Measurements from ENCODE around the gene TAF13.

Gene TAF13

DNA sequence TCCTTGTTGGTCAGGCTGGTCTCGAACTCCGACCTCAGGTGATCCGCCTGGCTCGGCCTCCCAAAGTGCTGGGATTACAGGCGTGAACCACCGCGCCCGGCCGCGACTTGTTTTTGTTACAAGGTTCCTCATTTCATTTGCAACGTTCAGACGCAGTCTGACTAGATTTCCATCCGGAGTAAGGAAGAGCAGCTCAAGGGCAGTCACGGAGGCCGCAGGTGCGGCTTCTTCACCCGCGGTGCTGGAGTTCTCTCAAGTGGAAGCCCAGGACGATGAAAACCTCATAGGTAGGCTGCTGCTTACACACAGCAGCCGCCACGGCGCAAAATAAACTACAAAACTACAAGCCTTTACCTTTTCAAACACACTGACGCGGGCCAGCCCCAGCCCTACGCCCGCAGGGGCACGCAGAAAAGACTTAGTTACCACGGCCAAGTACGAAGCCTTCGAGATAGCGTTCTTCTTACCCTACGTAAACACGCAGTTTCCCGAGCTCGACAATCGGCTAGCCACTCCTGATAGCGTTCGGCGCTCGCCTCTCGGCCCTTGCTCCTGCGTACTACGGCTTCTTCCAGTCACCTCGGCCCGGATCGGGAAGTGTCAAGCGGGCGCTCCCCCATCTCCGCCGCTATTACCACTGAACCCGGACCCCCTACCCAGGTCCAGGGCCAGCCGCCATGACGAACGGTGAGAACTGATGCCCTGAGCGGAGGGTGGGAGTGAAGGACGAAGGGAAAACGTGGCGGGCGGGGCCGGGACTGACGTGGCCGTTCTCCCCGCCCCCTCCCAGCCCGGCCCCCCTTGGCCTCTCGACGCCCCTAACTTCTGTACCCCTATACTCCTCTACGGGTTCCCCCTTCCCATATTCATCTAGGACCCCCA, 14.6 kb upstream of the TAF13 start, which contains the start of gene TMEM167B:
TMEM167B (plus strand) TSS at position 569 of the 882 bp plus-strand sequence; CDS start at position 678, 109 bp downstream.
- Histone ChIP-seq H3K4me2 (ENCODE audit: low read depth, low read length) (peak within 1 kb of the TSS; percentile 87), H3F3A (ENCODE audit: insufficient read depth, low read length) (peaks cover 11% of the 10 kb centered on the region), H3K27me3 (replicated peaks; ENCODE audit: insufficient read depth, low read length) (no peaks in the 10 kb centered on the region), H3K9me2 (replicated peaks; ENCODE audit: insufficient read depth, low read length) (no peaks in the 10 kb centered on the region), H3K4me1 (ENCODE audit: low read length) (0 out of 2 replicates have a peak, but pooled peaks cover 6% of the 10 kb centered on the region), H3K9me3 (replicated peaks; ENCODE audit: insufficient read depth, low read length) (no peaks in the 10 kb centered on the region), H3K4me3 (ENCODE audit: low read length) (peak within 1 kb of the TSS; percentile 90), H4K20me1 (ENCODE audit: insufficient read depth, low read length) (no peaks in the 10 kb centered on the region), H2AFZ (ENCODE audit: low read length) (peak within 1 kb of the TSS; percentile 89), H3K79me2 (ENCODE audit: low read length) (peaks cover 22% of the 10 kb centered on the region), H3K36me3 (replicated peaks; ENCODE audit: insufficient read depth, low read length) (no peaks in the 10 kb centered on the region), H3K9ac (ENCODE audit: low read length) (peak within 1 kb of the TSS; percentile 79), H3K27ac (ENCODE audit: low read length) (peak within 1 kb of the TSS; percentile 95)
- TF ChIP-seq EZH2phosphoT487 (IDR thresholded peaks at IDR 0.05; ENCODE audit: low read length): no peak
- TF ChIP-seq EZH2 (optimal IDR thresholded peaks at IDR 0.05; ENCODE audit: low read depth, low read length): no peak
- no peak for TF ChIP-seq CTCF (IDR thresholded peaks at IDR 0.05; ENCODE audit: low read length)
- peak; percentile 86 for DNase-seq

- DNase-seq: peak; percentile 74
- TF ChIP-seq CTCF (IDR thresholded peaks at IDR 0.05; ENCODE audit: low read length) (peak; percentile 70), EZH2phosphoT487 (IDR thresholded peaks at IDR 0.05; ENCODE audit: low read length) (no peak), EZH2 (optimal IDR thresholded peaks at IDR 0.05; ENCODE audit: low read depth, low read length) (no peak)
- Histone ChIP-seq H3K4me2 (ENCODE audit: low read depth, low read length) (peak overlapping the region; percentile 87), H3K79me2 (ENCODE audit: low read length) (peaks cover 22% of the 10 kb centered on the region), H3K27ac (ENCODE audit: low read length) (peak overlapping the region; percentile 95; the same call in 1 of the 2 replicates), H3K4me3 (ENCODE audit: low read length) (peak overlapping the region; percentile 90), H3K9ac (ENCODE audit: low read length) (peak overlapping the region; percentile 79), H3F3A (ENCODE audit: insufficient read depth, low read length) (peaks cover 11% of the 10 kb centered on the region), H3K4me1 (ENCODE audit: low read length) (0 out of 2 replicates have a peak, but pooled peaks cover 6% of the 10 kb centered on the region), H3K9me2 (replicated peaks; ENCODE audit: insufficient read depth, low read length) (no peaks in the 10 kb centered on the region), H3K9me3 (replicated peaks; ENCODE audit: insufficient read depth, low read length) (no peaks in the 10 kb centered on the region), H2AFZ (ENCODE audit: low read length) (peak overlapping the region; percentile 89), H3K36me3 (replicated peaks; ENCODE audit: insufficient read depth, low read length) (no peaks in the 10 kb centered on the region), H3K27me3 (replicated peaks; ENCODE audit: insufficient read depth, low read length) (no peaks in the 10 kb centered on the region), H4K20me1 (ENCODE audit: insufficient read depth, low read length) (no peaks in the 10 kb centered on the region)
Measured at GRCh38 chr1:109089242-109090015, 13.6 kb upstream of the TAF13 start.

DNA sequence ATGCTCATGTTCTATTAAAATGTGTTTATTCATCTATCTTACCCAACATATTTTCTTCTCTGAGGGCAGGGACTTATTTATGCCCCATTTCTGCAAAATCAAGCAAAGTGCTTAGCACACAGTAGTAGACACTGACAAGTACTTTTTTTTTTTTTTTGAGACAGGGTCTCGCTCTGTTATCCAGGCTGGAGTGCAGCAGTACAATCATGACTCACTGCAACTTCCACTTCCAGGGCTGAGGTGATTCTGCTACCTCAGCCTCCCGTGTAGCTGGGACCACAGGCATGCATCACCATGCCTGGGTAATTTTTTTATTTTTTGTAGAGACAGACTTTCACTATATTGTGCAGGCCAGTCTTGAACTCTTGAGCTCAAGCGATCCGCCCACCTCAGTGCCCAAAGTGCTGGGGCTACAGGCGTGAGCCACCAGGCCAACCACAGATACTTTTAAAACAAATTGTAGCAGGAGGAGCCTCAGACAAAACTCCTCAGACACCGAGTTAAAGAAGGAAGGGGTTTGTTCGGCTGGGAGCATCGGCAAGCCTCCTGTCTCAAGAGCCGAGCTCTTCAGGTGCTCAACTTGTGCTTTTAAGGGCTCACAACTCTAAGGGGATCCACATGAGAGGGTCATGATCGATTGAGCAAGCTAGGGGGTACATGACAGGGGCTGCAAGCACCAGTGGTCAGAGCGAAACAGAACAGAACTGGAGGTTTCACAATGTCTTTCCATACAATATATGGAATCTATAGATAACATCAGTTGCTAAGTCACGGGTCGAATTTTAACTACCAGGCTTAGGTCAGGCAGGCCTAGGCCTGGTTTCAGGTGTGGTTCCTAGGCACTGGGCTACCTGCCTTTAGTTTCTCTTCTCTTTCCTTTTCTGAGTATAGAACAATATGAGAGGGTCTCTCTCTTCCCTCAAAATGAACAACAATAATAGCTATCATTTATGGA, 9.0 kb upstream of the TAF13 start:
- Histone ChIP-seq H3K9me2 (replicated peaks; ENCODE audit: insufficient read depth, low read length) (no peaks in the 10 kb centered on the region), H3K9ac (ENCODE audit: low read length) (no peak overlapping the region), H4K20me1 (ENCODE audit: insufficient read depth, low read length) (no peaks in the 10 kb centered on the region), H3K4me1 (ENCODE audit: low read length) (no peaks in the 10 kb centered on the region), H2AFZ (ENCODE audit: low read length) (no peak overlapping the region), H3F3A (ENCODE audit: insufficient read depth, low read length) (peaks cover 5% of the 10 kb centered on the region; the same call in 1 of the 2 replicates), H3K36me3 (replicated peaks; ENCODE audit: insufficient read depth, low read length) (no peaks in the 10 kb centered on the region), H3K27me3 (replicated peaks; ENCODE audit: insufficient read depth, low read length) (no peaks in the 10 kb centered on the region), H3K4me3 (ENCODE audit: low read length) (no peak overlapping the region), H3K4me2 (ENCODE audit: low read depth, low read length) (no peak overlapping the region), H3K9me3 (replicated peaks; ENCODE audit: insufficient read depth, low read length) (no peaks in the 10 kb centered on the region), H3K79me2 (ENCODE audit: low read length) (no peaks in the 10 kb centered on the region; the same call in 1 of the 2 replicates), H3K27ac (ENCODE audit: low read length) (no peak overlapping the region)
- DNase-seq: no peak
- no peak for TF ChIP-seq EZH2 (optimal IDR thresholded peaks at IDR 0.05; ENCODE audit: low read depth, low read length)
- no peak for TF ChIP-seq CTCF (IDR thresholded peaks at IDR 0.05; ENCODE audit: low read length)
- TF ChIP-seq EZH2phosphoT487 (IDR thresholded peaks at IDR 0.05; ENCODE audit: low read length): no peak

All from MM.1S (cell line).